ENCODE results near the gene SHC3.

The SHC3 gene

DNA sequence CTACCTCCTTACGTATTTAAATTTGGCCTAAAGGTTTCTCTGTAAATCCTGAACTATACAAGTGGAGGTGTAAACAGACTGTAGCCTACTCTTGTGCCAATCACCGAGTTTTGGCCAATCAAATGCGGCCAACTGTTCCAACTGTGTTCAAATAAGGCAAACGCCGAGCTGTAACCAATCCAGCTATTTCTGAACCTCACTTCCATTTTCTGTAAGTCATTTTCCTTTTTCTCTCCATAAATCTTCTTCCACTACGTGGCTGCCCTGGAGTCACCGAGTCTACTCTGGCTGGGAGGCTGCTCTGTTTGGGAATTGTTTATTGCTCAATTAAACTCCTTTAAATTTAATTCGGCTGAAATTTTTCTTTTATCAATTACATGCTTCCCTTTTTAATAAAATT, 129.0 kb downstream of the SHC3 start:
- DNase-seq = no peak

GRCh38 chr9:89048616-89049015, 130.0 kb downstream of the SHC3 start:
- no peak for DNase-seq

GRCh38 chr9:89047667-89048066, 131.0 kb downstream of the SHC3 start:
- DNase-seq = no peak

GRCh38 chr9:89046832-89047231, 131.8 kb downstream of the SHC3 start:
- no peak for DNase-seq

DNA sequence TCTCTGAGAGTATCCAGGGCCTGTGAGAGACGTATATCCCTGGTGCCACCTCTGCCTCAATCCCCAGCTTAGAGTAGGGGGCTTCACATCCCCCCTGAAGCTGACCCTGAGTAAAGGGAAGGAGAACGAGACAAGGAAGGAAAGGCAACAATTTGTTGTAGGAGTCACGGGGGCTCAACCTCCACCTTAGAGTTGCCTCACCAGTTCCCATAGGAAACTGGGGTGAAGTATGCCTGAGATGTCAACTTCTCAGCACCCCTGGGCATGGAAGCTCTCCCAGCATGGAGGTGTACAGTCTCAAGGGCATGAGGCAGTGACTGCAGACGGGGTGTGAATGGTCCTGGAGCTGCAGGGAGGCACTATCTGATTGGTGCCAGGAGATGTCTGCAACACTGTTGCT, 133.7 kb downstream of the SHC3 start:
- DNase-seq = no peak

DNA sequence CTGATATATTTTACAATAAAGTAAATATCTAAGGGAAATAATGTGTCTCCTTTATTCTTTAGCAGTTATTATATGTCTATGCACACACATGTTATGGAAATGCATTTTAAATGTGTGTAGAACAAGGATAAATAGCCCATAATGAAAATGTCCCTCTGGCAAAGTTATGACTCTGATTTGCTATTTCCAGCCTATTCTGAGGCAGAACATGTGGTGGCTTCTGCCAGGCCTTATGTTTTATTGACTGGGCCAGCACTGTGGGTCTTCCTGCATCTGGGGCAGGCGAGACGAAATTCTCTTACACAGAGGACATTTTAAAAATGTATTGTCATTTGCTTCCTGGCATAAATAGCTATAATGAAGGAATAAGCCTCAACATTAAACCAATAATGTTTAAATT, 134.5 kb downstream of the SHC3 start:
- no peak for DNase-seq

DNA sequence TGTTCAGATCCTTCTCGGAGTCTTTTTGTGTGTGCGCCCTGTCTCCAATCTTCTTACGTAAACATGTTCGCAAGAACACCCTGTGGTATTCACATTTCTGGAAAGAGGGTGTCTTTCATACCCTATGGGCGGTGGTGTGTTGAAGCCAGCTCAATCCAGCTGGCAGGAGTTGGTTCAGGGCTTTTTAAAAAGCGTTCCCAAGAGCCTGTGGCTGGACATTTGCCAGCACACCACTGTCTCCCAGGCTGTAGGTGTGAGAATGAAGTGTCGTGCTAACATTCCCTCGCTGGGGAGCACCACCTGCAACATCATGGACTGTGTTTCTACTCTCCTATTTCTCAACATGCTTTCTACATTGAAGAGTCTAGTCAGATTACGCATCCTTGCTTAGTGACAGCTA, 135.6 kb downstream of the SHC3 start:
- no peak for DNase-seq

- no peak for DNase-seq
Measured at GRCh38 chr9:89039664-89040063, 139.0 kb downstream of the SHC3 start.

GRCh38 chr9:89039104-89039465, 139.5 kb downstream of the SHC3 start:
- DNase-seq = no peak

DNA sequence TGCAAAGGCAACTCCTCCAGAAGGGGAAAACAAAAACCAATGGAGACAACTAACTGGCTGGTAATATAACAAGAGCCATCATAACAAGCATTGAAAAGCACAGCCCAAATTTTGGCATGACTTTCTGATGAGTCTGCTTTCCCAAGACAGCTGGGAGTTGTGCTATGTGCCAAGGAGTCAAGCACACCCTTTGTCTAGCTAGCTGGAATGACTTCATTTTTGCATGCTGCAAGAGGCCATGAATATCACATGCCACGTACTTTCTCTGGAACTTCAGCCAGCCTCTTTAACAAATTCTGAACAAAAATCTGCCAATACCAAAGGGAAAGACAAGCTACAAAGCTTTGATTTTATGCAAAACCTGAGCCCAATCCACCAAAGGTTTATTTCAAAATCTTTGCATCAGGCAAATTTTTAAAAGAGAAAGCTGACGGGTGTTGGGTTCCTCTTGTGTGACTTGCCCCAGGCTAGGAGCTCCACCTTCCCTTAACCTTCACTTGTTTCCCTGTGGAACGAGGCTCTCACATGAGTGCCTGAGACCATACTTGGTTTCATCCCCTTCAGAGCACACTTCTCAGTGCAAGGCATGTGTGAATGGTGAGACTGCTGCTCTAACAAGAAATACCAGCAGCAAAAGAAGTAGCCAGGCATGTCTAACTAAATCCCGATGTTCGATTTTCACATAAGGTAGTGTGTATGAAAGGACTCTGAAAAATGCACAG, 140.1 kb downstream of the SHC3 start:
- no peak for DNase-seq

- DNase-seq = no peak
Measured at GRCh38 chr9:89037891-89038290, 140.7 kb downstream of the SHC3 start.

- DNase-seq = no peak
Measured at GRCh38 chr9:89037346-89037745, 141.3 kb downstream of the SHC3 start.

- DNase-seq = no peak
Measured at GRCh38 chr9:89036891-89037290, 141.7 kb downstream of the SHC3 start.

DNA sequence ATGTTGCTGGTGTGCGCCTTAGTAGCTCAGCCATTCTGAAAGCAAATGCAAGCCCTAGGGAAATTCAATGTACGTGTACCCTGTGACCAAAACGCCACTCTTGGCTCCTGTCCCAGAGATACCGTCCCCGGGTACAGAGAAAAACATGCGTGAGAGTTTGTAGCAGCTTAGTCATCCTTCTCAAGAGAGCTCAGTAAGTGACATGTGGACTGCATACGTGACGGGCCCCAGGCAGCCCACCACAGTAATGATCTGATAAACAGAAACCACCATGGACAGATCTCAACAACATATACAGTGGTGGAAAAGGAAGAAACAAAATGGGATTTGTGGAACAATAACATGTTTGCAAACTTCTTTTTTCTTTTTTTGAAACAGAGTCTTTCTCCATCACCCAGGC, 142.2 kb downstream of the SHC3 start:
- DNase-seq = no peak

- no peak for DNase-seq
Measured at GRCh38 chr9:89032661-89033060, 146.0 kb downstream of the SHC3 start.

GRCh38 chr9:89032173-89032572, 146.4 kb downstream of the SHC3 start:
- no peak for DNase-seq

DNA sequence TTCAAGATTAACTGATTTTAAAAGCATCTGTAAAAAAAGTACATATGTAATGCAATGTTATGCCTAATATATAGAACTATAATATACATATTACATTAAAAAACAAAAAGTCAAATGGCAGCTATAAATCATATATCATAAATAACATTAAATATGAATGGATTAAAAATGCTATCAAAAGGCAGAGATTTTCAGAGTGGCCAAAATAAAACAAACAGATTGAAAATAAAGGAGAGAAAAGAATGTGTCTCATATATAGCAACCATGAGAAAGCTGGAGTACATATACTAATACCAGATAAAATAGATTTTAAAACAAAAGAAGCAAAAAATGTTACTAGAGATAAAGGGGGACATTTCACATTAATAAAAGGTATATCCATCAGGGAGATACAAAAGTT, 148.8 kb downstream of the SHC3 start:
- DNase-seq = no peak

DNA sequence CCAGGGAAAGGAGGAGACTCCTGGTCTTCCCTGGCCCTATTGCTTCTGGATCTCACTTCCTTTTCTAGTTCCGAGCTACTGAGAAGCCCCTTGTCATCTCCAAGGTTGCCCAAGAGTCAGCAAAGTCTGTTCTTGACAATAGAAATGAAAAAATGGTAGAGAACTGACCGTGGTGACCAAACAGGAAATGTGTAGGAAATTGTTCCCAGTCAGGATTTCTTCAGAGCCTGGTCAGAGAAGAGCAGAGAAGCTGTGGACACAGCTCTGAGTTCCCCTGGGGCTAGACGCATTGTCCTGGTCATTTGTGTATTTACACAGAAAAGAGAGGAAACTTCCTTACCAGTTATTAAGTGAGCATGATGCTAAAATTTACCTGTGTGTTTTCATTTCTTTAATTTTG, 151.7 kb downstream of the SHC3 start:
- no peak for DNase-seq

DNA sequence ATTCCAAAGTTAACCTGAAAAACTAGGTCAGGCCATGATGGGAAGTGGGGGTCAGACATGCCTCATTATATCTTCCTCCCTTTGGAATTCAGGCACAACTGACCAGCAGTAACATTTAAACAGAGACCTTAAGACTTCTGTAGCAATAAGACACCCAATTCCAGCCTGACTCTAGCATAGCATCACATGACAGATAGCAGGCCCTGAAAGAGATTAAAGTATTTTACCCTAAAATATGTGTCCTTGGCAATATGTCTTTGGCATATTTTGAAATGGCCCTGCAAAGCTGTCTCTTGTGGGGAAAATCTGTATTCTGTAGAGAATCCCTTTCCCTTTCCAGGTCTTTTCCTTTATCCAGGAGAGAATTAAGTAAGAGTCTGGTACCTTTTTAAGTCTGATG, 153.1 kb downstream of the SHC3 start:
- DNase-seq = no peak

DNA sequence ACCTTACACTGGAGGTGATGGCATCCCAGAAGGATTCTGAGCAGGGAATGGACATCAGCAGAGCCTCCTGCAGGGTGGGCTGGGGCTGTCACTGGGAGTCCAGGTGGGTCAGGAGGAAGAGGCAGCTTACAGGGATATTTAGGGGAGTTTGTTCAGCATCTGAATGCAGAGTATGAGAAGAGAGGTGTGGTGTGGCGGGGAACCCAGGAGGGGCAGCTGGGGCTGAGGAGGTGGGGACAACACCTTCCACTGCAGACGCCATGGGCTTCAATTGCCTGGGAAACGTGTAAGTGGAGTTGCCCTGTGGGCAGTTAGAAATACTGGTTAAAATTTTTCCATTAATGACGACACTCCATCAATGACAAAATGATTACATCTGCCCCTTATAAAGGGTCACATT, 153.9 kb downstream of the SHC3 start:
- DNase-seq = no peak

DNA sequence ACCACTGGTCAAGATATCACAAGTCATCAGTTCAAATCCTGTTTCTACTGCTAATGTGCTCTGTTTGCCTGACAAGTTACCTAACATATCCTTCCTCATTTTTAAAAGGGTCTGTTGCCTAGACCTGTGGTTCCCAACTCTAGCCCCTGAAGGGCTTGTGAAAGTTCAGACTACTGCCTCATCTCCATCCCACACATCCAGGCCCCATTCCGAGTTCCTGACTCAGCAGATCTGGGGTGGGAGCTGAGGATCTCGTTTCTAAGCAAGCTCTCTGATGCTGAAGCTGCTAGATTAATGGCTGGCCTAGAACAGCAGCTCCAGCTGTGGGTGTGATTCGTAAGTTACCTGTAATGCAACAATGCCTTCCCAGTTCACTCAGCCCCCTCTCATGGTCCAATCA, 154.9 kb downstream of the SHC3 start:
- no peak for DNase-seq

- no peak for DNase-seq
Measured at GRCh38 chr9:89022902-89023301, 155.7 kb downstream of the SHC3 start.

DNA sequence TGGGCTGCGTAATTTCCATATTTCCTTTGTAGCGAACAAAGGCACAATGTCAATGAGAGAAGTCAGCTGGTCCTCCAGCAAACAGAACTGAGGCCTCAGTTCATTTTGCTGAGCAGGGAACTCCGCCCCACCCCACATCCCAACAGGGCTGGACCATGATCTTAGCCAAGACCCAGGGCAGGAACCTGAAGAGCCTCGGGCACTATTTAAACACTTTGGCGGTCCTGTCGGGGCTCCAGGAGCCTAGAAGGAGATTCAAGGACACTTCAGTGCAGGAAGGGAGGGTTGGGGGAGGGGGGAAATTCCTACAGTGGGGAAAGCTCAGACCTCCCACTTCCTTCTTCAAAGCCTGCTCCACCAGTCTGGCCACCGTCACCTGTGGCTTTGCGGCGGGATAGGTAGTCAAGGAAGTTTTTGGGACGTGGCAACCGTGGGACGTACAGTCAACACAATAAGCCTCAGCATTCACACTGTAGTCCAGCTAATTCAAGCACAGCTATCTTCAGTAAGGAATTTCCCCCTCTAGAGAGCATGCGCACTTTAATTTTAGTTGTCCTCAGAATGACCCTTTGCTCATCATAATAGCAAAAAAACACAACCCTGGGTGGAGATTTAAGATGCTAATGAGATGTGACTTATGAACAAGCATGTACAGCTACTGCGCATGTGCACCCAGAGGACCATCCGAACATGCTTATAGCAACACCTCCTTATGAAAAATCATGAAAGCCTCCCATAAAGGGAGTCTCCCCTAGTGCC, 156.4 kb downstream of the SHC3 start:
- DNase-seq = no peak

- DNase-seq = no peak
Measured at GRCh38 chr9:89021154-89021803, 157.3 kb downstream of the SHC3 start.
